Fibroblast of the conjunctiva (primary cell): ENCODE data around the gene LRRC36.

ENCODE experiments used
- DNase-seq: peaks from one replicate; pipeline ENCODE4 v3.0.0-alpha.2; 2010; ENCODE audit warnings: low read depth

The LRRC36 gene

DNA sequence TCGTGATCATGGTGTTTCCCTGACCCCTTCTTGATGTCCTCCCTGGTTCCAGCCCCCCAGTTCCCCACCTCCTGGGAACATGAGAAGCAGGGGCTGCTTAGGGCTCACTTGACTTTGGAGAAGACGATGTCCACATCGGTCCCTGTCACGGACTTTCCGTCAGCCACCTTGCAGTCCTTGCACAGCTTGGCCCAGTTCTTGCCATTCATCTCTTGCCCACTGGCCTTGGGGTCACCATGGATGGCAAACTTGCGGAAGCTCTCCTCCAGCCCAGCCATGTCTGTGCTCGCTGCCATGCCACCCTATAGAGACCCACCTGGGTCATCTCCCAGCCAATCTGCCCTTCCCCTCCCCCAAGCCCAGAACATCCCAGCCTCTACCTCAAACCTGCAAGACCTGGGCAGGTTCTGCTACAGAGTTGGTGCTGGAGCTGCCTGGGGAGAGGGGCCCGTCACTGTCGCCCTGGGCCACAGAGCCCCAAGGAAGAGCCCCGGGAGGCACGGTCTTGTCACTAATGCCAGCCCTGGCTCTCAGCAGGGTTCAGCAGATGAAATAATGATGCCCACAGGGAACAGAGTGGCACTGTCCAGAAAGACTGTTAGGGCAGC is 64.3 kb downstream of the LRRC36 start:
- DNase-seq: no peak

DNA sequence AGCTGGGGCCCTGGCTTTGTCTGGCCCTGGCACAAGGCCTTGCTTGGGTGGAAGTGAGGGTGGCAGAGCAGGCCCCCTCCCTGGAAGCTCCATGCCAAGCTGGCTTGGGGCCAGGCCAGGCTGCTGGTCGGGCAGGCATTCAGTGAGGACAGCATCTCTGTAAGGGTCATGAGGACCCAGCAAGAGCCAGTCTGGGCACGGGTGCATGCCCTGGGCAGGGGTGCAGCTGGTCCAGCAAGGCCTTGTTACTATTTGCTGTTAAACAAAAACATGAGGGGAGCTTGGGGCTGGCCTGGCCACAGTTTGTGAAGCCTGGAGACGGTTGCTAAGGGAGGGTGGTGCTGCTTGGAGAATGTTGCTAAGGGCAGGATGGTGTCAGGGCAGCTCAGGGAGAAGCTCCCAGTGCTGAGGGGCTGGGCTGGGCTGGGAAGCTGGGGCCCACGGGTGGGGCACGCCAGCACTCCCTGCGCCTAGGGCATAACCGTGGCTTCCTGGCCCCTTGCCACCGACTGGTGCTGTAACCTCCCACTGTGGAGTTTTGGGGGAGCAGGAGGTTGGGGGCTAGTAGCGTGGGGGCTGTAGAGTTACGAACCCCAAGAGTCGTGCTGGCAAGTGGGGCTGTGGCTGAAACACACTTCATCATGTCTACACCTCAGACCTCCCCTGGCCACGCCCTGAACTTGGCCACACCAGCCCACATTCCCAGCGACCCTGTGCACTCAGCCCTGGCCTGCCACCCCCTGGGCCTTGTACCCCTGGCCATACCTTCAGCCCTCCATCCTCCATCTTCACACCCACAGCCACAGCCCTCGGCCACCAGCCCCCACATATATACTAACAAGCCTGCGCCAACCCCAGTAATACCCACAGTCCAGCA is 65.0 kb downstream of the LRRC36 start:
- DNase-seq: no peak

- DNase-seq: no peak
These were observed 65.9 kb downstream of the LRRC36 start for GRCh38 chr16:67392301-67393059.

- DNase-seq: peak; percentile 67
These were observed 66.6 kb downstream of the LRRC36 start, which contains the start of gene TPPP3 for GRCh38 chr16:67393111-67393787. TPPP3 (minus strand) TSS chr16:67393498; CDS start chr16:67391111, 2,387 bp downstream.

DNA sequence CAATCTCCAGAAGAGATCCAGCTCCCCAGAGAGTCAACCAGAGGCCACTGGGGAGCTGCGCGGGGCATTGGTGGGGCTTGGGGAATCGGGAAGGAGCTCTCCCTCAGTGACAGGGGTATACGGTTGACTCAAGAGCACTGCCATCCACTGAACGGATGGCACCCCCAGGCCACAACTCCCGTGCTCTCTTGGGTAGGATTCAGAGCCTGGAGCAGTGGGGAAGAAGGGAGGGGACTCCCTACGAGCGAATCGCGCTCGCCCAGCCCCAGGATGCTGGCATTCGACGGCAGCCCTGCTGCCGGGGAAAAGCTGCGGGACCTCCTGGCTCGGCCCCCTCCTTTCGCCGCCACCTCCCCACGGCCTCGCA is 67.2 kb downstream of the LRRC36 start:
- DNase-seq: no peak

- DNase-seq: no peak
These were observed 67.8 kb downstream of the LRRC36 start for GRCh38 chr16:67394155-67395104.

- DNase-seq: no peak
These were observed 68.5 kb downstream of the LRRC36 start for GRCh38 chr16:67395105-67395457.

- DNase-seq: no peak
These were observed 69.0 kb downstream of the LRRC36 start for GRCh38 chr16:67395458-67396158.

DNA sequence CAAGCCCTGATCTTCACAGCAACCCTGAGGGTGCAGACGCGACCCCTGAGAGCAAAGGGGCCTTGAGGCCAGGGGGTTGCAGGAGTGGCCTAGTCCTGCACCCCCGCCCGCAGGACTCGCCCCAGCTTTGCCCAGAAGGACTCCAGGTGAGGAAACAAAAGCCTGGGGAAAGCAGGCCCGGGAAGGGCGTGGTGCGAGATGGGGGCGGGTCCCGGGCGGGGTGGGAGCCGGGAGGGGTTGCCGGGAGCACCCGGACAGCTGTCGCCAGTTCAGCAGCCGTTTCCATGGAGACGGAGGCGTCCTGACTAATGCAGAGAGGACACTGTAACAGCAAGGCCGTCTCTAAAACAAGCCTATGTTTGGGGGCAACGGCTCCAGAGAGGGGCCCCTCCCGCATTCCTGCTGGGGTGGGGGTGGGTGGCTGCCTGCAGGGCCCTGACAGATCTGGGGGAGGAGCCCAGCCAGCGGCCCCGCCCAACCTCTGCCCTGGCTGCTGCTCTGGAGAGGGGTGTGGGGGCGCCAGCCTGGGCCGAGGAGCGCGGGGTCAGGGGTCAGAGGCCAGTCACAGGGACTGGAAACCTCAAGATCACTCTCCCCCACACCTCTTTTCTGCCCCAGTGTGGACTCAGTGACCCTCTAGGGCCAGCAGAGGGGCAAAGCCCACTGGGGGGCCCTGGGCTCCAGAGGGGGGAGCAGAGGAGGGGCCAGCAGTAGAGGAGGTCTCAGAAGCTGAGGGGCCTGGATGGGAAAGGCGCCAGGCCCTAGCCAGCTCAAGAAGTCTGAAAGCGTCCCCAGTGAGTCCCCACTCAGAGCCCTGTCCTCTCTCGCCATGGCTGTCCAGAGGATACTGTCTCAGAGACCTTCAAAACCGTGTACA is 69.8 kb downstream of the LRRC36 start:
- DNase-seq: peak; percentile 68

DNA sequence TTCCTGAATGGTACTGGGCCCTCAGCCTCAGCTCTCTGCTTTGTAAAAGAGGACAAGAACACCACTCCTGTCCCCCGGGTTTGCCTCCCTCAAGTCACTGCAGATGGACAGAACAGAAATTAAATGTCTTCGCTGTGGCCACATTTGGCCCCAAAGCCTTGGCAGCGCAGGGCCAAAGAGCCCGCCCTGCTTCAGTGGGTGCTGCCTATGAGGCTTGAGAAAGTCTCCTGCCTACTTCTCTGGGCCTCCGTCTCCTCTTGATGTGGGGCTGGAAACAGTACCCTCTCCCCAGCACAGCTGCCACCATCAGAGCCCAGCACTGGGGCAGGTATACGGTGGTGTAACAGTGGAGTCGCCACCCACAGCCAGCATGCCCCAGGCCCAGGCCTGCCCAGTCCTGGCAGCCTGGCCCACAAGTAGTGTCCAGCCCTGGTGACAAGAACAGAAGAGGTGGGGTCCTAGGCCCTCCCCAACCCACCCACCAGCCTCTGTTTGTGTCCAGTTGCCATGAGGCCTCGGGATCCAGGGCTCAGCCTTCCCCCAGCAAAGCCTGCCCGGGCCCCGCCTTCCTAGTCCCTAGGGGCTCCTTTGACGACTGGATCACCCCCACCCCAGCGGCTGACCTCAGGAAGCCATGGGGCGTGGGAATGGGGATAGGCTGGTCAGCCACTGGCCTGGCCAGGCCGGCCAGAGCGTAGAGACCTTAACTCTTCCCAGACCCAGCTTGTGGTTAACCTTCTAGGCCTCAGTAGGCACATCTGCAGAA is 70.6 kb downstream of the LRRC36 start:
- DNase-seq: no peak

- DNase-seq: no peak
These were observed 71.4 kb downstream of the LRRC36 start for GRCh38 chr16:67397812-67398545.

- DNase-seq: no peak
These were observed 72.1 kb downstream of the LRRC36 start for GRCh38 chr16:67398546-67399217.

GRCh38 chr16:67399218-67399733 is 72.7 kb downstream of the LRRC36 start:
- no peak for DNase-seq

DNA sequence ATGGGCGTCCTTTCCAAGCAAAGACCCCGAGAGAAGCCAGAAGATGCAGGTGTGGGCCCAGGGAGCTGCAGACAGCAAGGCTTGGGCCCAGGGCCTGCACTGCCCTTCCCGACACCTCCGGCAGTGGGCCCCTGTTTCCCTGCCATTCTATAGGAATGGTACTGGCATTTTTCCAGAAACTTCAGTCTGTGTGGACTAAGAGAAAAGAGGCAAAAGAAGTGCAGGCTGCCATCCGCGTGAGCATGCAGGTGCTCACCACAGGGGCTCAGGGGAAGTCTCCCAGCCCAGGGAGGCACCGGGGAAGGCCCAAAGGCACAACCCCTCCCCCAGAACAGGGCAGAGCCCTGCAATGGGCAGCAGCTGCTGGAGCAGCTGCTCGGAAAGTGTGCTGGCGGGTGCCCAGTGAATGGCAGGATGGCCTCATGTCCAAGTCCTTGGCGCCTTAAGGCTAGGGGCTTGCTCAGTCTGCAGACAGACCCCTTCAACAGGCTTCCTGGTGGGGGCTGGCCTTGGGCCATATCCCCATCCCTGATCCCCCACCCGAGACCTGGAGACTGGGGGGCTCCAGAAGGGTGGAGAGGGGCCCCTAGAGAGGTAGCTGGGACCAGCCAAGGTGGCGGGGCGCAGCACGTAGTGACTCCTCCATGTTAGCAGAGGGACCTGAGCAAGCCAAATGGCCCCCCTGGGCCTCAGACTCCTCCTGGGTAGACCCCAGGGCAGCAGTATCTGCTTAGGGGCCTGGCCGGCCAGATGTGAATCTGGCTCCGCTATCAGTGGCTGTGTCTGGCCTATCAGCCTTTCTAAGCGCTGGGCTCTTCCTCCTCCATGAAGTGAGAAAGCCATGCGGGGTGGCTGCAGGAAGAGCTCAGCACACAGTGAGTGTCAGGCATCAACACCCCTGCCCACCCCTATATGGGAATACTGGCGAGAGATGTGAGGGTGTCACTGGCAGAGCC is 73.4 kb downstream of the LRRC36 start:
- DNase-seq: no peak

DNA sequence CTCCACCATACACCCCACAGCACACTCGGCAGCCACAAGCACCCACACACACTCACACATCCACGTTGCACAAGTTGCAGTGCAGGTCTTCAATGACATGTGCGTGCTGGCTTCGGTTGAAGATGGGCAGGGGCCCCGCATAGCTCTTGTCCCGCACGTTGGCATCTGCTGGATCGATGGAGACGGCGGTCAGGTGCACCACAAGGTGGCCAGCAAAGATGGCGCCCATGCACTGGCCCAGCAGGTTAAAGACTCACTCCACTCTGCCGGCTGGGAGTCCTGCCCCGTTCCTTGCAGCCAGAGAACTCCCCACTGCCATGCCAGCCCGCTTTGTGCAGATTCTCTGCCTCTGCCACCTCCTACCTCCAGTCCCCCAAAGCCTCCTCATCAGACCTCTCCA is 74.3 kb downstream of the LRRC36 start:
- DNase-seq: no peak

GRCh38 chr16:67403976-67404555 is 77.5 kb downstream of the LRRC36 start:
- DNase-seq: no peak
